Measurements from ENCODE around the gene SLC25A22. TPM values are rescaled to one million over a fixed set of nuclear protein-coding genes. Genes with fewer than 3 reads are reported as not detected.

Gene SLC25A22
- total and polyA plus RNA-seq, 8 donors, result 5.5 to 11.9 (median 9.8) TPM; not detected in 1

DNA sequence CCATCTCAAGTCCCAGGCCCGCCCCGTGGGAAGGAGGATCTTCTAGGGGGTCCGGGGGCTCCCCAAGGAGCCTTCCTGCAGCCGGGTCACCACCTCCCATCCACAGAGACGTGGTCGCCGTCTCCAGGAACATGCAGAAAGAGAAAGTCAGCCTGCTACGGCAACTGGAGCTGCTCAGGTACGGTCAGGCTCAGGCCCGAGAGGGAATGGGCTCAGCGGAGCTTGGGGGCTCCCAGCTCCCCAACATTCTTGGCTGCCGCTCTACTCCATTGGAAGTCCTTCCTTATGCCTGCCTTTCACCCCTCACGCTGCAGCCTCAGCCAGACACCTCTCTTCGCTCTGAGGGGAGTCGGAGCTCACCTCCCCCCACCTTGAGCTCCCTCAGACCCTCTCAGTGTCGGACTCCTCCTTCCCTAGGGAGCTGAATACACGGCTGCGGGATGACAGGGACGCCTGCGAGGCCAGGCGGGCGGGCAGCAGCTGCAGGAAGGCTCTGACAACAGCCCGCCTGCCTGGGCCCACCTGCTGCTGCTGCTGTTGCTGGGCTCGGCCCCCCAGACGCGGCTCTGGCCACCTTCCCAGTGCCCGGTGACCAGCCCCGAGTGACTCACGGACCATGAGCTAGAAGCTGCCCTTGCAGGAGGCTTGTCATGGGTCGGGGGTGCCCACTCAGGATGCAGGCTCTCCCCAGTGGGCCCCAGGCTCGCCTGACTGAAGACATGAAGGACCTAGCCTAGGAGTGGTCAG is 33.2 kb upstream of the SLC25A22 start:
- intact Hi-C loops (cut with DNase I; ENCODE audit: low total_unique reads), result no loop called here
- Histone ChIP-seq H3K4me1 (peaks cover 82 to 97% (median 95%) of the 10 kb centered on the region in 4 donors), H3K27me3 (peaks cover 0 to 64% (median 40%) of the 10 kb centered on the region in 3 donors)

DNA sequence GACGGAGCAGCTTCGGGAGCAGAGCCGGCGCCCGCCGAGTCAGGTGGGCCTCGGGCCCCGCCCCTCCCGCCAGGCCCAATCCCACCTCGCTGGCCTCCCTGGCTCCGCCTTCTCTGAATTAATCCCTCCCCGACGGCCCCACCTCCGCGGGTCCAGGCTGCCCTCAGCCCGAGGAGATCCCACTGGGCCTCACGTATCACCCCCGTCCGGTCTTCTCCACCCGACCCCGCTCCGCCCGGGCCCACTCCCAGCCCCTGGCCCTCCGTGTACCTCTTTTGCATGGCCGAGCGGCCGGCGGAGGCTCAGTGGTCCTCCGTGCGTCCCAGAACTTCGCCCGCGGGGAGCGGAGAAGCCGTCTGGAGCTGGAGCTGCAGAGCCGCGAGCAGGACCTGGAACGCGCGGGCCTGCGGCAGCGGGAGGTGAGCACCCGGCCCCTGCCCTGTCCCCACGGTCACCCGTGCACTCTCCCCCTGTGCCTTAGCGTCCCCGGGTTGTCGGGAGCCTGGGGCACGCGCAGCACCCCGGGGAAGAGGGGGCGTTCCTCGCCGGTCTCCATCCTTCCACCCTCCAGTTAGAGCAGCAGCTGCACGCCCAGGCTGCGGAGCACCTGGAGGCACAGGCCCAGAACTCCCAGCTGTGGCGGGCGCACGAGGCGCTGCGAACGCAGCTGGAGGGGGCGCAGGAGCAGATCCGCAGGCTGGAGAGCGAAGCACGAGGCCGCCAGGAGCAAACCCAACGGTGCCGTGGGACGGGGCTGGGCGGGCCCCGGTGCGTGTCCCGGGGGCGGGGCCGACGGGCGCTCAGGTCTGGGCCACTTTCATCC is 32.4 kb upstream of the SLC25A22 start:
- peak overlapping the region; percentile 89 to 96 (median 94) for H3K27ac ChIP-seq
- peaks cover 0 to 72% (median 40%) of the 10 kb centered on the region in 3 donors for H3K27me3 ChIP-seq
- TF ChIP-seq CTCF (IDR thresholded peaks at IDR 0.05) (no peak), POLR2A (IDR thresholded peaks at IDR 0.05) (no peak), POLR2AphosphoS5 (IDR thresholded peaks at IDR 0.05) (no peak), EP300 (IDR thresholded peaks at IDR 0.05) (no peak)
- 4 to 19% (median 12%) methylated on average over 47 to 78 of the region's 78 CpGs for WGBS, 5 donors
- H3K4me3 ChIP-seq, result peak overlapping the region; percentile 35 to 54 (median 40)
- H3K36me3 ChIP-seq, result peaks cover 0 to 4% (median 2%) of the 10 kb centered on the region in 4 donors
- peaks cover 83 to 98% (median 95%) of the 10 kb centered on the region in 4 donors for H3K4me1 ChIP-seq
- peak; percentile 72 to 94 for DNase-seq
- intact Hi-C loops (cut with DNase I; ENCODE audit: low total_unique reads), result no loop called here
- H3K9me3 ChIP-seq, result no peaks in the 10 kb centered on the region

More for the DNA sequence above, 33.2 kb upstream of the SLC25A22 start:
- H3K9me3 ChIP-seq, result no peaks in the 10 kb centered on the region
- TF ChIP-seq POLR2AphosphoS5 (IDR thresholded peaks at IDR 0.05) (no peak), POLR2A (IDR thresholded peaks at IDR 0.05) (no peak), CTCF (IDR thresholded peaks at IDR 0.05) (no peak), EP300 (IDR thresholded peaks at IDR 0.05) (no peak)
- no peak for DNase-seq
- peaks cover 4 to 6% (median 5%) of the 10 kb centered on the region in 4 donors for H3K36me3 ChIP-seq
- H3K27ac ChIP-seq, result no peak overlapping the region
- 58 to 73% (median 60%) methylated on average over 24 to 31 of the region's 31 CpGs for WGBS, 5 donors
- H3K4me3 ChIP-seq, result peak overlapping the region in 2 of 4 donors; percentile 35 to 54

DNA sequence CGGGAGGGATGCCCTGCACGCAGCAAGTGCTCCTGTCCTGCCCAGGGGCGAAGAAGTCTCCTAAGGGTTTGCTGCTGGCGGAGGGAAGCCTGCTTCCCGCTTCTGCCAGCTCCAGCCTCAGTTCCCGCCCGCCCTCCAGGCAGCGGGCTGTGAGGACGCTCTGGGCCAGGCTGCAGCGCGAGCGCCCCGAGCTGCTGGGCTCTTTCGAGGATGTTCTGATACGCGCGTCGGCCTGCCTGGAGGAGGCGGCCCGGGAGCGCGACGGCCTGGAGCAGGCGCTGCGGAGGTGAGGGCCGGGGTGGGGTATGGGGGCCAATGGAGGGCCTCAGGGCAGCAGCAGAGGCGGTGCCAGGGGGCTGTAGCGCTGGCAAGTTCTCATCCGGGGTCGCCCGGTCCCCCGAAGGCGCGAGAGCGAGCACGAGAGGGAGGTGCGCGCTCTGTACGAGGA is 31.8 kb upstream of the SLC25A22 start:
- H3K36me3 ChIP-seq, result peaks cover 5 to 10% (median 9%) of the 10 kb centered on the region in 4 donors
- H3K27me3 ChIP-seq, result peaks cover 0 to 78% (median 40%) of the 10 kb centered on the region in 3 donors
- H3K4me1 ChIP-seq, result peaks cover 80 to 98% (median 93%) of the 10 kb centered on the region in 4 donors
- no peak for DNase-seq
- intact Hi-C loops (cut with DNase I; ENCODE audit: low total_unique reads), result no loop called here
- TF ChIP-seq POLR2AphosphoS5 (IDR thresholded peaks at IDR 0.05), result peak in 1 of 3 donors; percentile 16
- TF ChIP-seq POLR2A (IDR thresholded peaks at IDR 0.05), result no peak
- peak overlapping the region; percentile 89 to 96 (median 94) for H3K27ac ChIP-seq
- WGBS, 5 donors, result 0 to 15% (median 4%) methylated on average over 4 to 38 of the region's 39 CpGs
- H3K9me3 ChIP-seq, result no peaks in the 10 kb centered on the region
- H3K4me3 ChIP-seq, result peak overlapping the region; percentile 35 to 54 (median 40)

DNA sequence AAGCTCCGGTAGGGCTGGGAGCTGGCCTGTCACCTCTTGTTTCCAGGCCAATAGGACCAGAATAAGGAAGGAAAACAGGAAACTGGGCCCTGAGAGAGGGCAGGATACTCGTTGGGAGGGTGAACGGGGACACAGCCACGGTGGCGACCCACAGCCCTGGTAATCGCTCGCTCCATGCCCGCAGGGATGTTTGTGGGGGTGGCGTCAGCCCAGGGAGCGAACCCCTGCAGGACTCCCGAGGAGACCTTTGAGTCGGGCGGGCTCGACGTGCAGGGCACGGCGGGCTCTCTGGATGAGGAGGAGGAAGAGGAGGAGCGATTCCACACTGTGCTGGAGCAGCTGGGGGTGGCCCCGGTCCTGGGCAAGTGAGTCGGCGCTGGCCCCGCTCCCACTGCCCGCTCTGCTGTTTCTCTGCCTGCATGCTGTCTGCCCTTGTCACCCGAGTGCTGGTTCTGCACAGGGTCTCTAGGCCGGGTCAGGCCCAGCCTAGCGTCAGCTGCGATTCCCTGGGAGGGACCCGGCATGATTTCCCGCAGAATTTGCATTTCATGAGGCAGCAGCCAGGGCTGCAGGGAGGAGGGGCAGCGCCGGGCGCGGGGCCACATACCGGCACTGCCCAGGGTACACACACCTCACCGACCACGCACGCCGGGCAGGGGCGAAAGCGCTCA is 31.2 kb upstream of the SLC25A22 start:
- DNase-seq, result peak in 1 of 2 donors; percentile 64
- Histone ChIP-seq H3K36me3 (peaks cover 11 to 16% (median 14%) of the 10 kb centered on the region in 4 donors), H3K4me1 (peaks cover 80 to 98% (median 93%) of the 10 kb centered on the region in 4 donors), H3K27me3 (peaks cover 0 to 83% (median 40%) of the 10 kb centered on the region in 3 donors), H3K27ac (peak overlapping the region; percentile 89 to 96 (median 94)), H3K4me3 (peak overlapping the region; percentile 35 to 54 (median 40)), H3K9me3 (no peaks in the 10 kb centered on the region)
- intact Hi-C loops (cut with DNase I; ENCODE audit: low total_unique reads), result no loop called here
- TF ChIP-seq POLR2AphosphoS5 (IDR thresholded peaks at IDR 0.05), result no peak
- TF ChIP-seq EP300 (IDR thresholded peaks at IDR 0.05), result no peak
- no peak for TF ChIP-seq CTCF (IDR thresholded peaks at IDR 0.05)
- no peak for TF ChIP-seq POLR2A (IDR thresholded peaks at IDR 0.05)
- WGBS, 5 donors, result 7 to 16% (median 10%) methylated on average over 20 to 40 of the region's 40 CpGs
